Measurements from ENCODE around the gene CXCL10.

Gene CXCL10

DNA sequence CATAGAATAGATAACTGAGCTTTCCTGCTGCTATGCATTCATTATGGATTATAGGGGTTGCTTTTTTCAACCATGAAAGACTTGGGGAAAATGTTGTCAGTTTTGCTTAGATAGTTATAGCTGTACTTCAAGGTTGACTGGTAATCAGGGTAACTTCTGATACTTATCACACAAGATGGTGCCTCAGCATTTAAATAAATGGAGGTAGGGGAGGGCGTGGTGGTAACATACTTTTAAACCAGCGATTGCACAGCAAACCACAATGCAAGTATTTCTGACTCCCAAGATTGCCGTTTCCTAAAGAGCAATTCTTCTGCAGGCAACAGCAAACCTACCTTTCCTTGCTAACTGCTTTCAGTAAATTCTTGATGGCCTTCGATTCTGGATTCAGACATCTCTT, 1.3 kb downstream of the CXCL10 start:
- TF ChIP-seq, protein P1, sequence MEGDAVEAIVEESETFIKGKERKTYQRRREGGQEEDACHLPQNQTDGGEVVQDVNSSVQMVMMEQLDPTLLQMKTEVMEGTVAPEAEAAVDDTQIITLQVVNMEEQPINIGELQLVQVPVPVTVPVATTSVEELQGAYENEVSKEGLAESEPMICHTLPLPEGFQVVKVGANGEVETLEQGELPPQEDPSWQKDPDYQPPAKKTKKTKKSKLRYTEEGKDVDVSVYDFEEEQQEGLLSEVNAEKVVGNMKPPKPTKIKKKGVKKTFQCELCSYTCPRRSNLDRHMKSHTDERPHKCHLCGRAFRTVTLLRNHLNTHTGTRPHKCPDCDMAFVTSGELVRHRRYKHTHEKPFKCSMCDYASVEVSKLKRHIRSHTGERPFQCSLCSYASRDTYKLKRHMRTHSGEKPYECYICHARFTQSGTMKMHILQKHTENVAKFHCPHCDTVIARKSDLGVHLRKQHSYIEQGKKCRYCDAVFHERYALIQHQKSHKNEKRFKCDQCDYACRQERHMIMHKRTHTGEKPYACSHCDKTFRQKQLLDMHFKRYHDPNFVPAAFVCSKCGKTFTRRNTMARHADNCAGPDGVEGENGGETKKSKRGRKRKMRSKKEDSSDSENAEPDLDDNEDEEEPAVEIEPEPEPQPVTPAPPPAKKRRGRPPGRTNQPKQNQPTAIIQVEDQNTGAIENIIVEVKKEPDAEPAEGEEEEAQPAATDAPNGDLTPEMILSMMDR (IDR thresholded peaks at IDR 0.05; ENCODE audit: insufficient read depth, low read depth, low read length, missing control alignments), result no peak
- DNase-seq (ENCODE audit: low read depth), result no peak

DNA sequence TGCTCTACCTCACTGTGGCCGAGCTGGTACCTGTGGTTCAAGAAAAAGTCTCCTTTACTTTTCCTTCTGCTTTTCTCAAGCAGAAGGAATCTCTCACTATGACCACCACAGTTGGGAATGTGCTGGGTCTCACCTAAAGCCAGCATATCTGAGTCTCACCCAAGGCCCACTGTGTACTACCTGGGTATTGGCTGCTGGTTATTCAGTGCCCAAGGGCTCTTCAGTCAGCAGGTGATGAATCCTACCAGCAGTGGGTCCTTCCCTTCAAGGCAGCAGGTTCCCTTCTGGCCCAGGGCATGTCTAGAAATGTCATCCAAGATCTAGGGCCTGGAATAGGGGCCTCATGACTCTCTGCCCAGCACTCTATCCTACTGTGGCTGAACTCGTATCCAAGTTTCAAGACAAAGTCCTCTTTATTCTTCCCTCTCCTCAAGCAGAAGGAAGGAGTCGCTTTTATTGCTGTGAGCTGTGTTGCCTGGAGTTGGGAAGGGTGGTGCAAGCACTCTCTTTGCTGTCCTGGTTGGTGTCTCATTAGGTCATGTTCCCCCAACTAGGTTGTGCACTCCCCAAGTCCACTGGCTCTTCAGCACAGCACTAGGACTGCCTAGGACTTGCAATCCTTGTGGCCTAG, 6.1 kb downstream of the CXCL10 start:
- no peak for DNase-seq (ENCODE audit: low read depth)
- H3K4me3 ChIP-seq (ENCODE audit: low read depth, low read length), result no peak overlapping the region
- TF ChIP-seq, protein P1 (IDR thresholded peaks at IDR 0.05; ENCODE audit: insufficient read depth, low read depth, low read length, missing control alignments), result no peak

More for the DNA sequence above, 1.3 kb downstream of the CXCL10 start:
- H3K4me3 ChIP-seq (ENCODE audit: low read depth, low read length), result no peak overlapping the region

DNA sequence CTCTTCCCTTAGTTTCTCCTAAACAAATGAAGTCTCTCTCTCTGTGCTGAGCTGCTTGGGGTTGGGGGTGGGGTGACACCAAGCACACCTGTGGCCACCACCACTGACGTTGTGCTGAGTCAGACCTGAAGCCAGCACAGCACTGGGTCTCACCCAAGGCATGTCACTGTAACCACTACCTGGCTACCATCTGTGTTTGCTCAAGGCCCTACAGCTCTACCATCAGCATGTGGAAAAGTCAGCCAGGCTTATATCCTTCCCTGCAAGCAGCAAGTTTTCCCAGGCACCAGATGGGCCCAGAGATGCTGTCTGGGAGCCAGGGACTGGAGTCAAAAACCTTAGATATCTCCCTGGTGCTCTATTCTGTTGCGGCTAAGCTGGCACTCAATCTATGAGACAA, 6.9 kb downstream of the CXCL10 start:
- DNase-seq (ENCODE audit: low read depth), result peak; percentile 83
- H3K4me3 ChIP-seq (ENCODE audit: low read depth, low read length), result no peak overlapping the region
- TF ChIP-seq, protein P1 (IDR thresholded peaks at IDR 0.05; ENCODE audit: insufficient read depth, low read depth, low read length, missing control alignments), result no peak

DNA sequence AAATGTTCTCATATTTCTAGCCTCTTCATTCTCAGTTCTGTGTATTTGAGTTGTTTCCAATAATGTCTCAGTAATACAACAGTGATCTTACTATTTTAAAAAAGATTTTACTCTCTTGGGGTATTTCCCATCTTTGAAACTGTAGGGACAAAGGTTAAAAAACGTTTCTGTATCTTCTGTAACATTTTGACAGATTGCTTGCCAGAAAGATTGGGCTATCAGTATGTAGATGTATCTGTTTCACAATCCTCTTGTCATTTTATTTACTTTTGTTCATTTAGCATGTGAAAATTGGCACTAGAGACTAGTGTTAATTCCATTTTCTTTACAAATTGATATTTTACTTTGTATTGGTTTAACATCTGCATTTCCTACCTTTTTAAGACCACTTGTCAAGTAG, 9.8 kb downstream of the CXCL10 start:
- DNase-seq (ENCODE audit: low read depth), result no peak
- TF ChIP-seq, protein P1 (IDR thresholded peaks at IDR 0.05; ENCODE audit: insufficient read depth, low read depth, low read length, missing control alignments), result no peak
- H3K4me3 ChIP-seq (ENCODE audit: low read depth, low read length), result no peak overlapping the region

DNA sequence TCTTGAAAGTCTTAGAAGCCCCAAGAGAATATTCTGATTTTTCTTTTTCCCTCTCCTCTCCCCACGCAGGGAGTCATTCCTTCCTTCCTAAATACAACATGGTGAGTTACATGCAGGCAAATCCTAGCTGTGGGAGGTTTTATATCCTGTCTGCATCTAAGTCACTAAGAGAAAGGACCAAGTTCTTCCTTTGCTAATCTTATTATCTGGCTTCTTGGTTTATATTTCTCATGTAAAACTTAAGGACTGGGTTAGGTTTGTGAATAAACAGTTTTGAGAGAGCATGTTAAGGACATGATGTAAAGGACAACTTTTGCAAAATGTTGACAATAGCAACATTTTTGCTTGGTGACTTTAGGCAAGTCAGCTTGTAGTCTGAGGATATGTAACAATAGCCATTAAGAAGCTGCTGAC, 10.9 kb downstream of the CXCL10 start:
- no peak overlapping the region for H3K4me3 ChIP-seq (ENCODE audit: low read depth, low read length)
- no peak for DNase-seq (ENCODE audit: low read depth)

DNA sequence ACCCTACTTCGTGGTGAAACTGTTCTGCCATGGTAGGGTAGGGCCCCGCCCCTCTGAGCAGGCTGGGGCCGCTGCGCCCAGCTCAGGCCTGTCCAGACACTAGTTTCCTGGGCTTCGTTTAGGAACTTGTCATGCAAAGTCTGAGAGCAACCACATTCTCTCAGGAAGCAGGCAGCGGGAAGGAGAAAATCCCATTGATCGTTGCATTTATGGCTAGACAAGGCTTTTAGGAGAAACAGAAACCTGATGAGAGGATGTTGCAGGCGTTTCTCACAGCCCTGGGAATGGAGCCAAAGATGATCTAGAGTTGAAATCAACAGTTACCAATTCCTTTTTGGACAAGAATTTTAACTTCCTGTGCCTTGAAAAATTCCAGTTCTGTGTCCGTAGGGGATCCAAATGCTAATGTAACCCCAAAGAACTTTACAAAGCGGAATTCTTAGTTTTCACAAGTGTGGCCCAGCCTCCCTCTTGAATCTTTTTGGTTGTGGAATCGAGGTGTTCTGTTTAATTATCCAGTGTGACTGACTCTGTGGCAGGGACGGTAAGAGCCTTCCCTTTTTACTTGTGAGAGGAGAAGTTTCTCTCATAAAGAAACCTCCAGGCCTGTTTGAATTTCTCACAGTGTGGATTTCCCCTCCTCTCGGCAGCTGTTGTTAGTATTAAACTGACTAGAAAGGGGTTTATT, 11.5 kb downstream of the CXCL10 start:
- TF ChIP-seq, protein P1 (IDR thresholded peaks at IDR 0.05; ENCODE audit: insufficient read depth, low read depth, low read length, missing control alignments), result no peak
- peak overlapping the region; percentile 17 for H3K4me3 ChIP-seq (ENCODE audit: low read depth, low read length)
- DNase-seq (ENCODE audit: low read depth), result peak; percentile 79

More for the DNA sequence above, 10.9 kb downstream of the CXCL10 start:
- TF ChIP-seq, protein P1 (IDR thresholded peaks at IDR 0.05; ENCODE audit: insufficient read depth, low read depth, low read length, missing control alignments), result no peak
